GM12878 (cell line): ENCODE results near the gene YAP1. TPM values are rescaled to one million over a fixed set of nuclear protein-coding genes. Genes with fewer than 3 reads are reported as not detected.

Source experiments
- ATAC-seq: fragments of 200-7000 bp; cut with Tn5 transposase; 3 replicates; pipeline ENCODE4 v1.9.1; 2020; ENCODE audit warnings: mild to moderate bottlenecking, moderate library complexity
- BruUV-seq: library from RNA; stranded (reverse); fragments of 400-500 nt; replicated peaks from 2 replicates; lab custom pipeline; 2021; lab: Mats Ljungman, UMichigan
- CTCF ChIA-PET: fragments of 300-600 bp; sonication (Branson Sonifier 250); formaldehyde crosslinking; extraction: SDS; loops from one replicate; lab custom pipeline; 2021; ENCODE audit warnings: inconsistent platforms; lab: Yijun Ruan, JAX
- POLR2A ChIA-PET: fragments of 350-600 bp; formaldehyde crosslinking; extraction: SDS; loops from one replicate; lab custom pipeline; 2021; ENCODE audit warnings: inconsistent platforms; lab: Charles Lee
- RAD21 ChIA-PET: fragments of 300-600 bp; sonication (Branson Sonifier 250); formaldehyde crosslinking; loops from one replicate; lab custom pipeline; 2023; ENCODE audit warnings: antibody characterized with exemption; ENCODE audit not compliant: unreplicated experiment; lab: Charles Lee
- SMC1A ChIA-PET: fragments of 300-600 bp; sonication (Branson Sonifier 250); formaldehyde crosslinking; loops from one replicate; lab custom pipeline; 2023; ENCODE audit not compliant: unreplicated experiment, uncharacterized antibody; lab: Charles Lee
- DNase-seq: peaks from one replicate; pipeline ENCODE4 v3.0.0-alpha.2; 2011; ENCODE audit warnings: low read depth, low spot score
- FAIRE-seq: peaks from 3 replicates; lab custom pipeline; 2011; peaks lifted over from hg19 to GRCh38; lab: Jason Lieb, UNC
- H2AFZ ChIP-seq: 2 replicates; pipeline ENCODE4 v1.6.0; 2011; ENCODE audit warnings: low read depth, low read length, control low read depth; ENCODE audit not compliant: control insufficient read depth
- H3K27ac ChIP-seq: 2 replicates; pipeline ENCODE4 v1.5.1; 2011; ENCODE audit warnings: control low read depth; ENCODE audit not compliant: control insufficient read depth, insufficient read depth
- H3K27me3 ChIP-seq, 2 experiments: replicated peaks in 1 of 2; 2 replicates each; pipeline versions ENCODE4 v1.6.0 to v1.6.1; 2011; ENCODE audit warnings: low read length in 1 of 2; ENCODE audit not compliant: control insufficient read depth in 2 of 2, insufficient read depth in 2 of 2
- H3K36me3 ChIP-seq, 2 experiments: 2 replicates each; pipeline ENCODE4 v1.5.1; 2011; ENCODE audit warnings: low read length in 1 of 2; ENCODE audit not compliant: control insufficient read depth in 2 of 2, insufficient read depth in 2 of 2
- H3K4me1 ChIP-seq: 2 replicates; pipeline ENCODE4 v1.6.1; 2011; ENCODE audit warnings: mild to moderate bottlenecking, low read length, moderate library complexity, mixed read lengths; ENCODE audit not compliant: control insufficient read depth, insufficient read depth
- H3K4me2 ChIP-seq: 2 replicates; pipeline ENCODE4 v1.6.0; 2011; ENCODE audit warnings: control low read depth; ENCODE audit not compliant: control insufficient read depth, insufficient read depth
- H3K4me3 ChIP-seq: fragments of 200-600 bp; sonication (generic); 2 replicates; pipeline ENCODE4 v1.5.1; 2016
- H3K79me2 ChIP-seq: 2 replicates; pipeline ENCODE4 v1.6.0; 2011; ENCODE audit warnings: low read length; ENCODE audit not compliant: control insufficient read depth, insufficient read depth
- H3K9ac ChIP-seq: 2 replicates; pipeline ENCODE4 v1.8.0; 2011; ENCODE audit warnings: low read length, control low read depth, mixed read lengths; ENCODE audit not compliant: control insufficient read depth, insufficient read depth
- H3K9me3 ChIP-seq: replicated peaks from 3 replicates; pipeline ENCODE4 v1.5.1; 2011; ENCODE audit warnings: mild to moderate bottlenecking, low read length; ENCODE audit not compliant: control insufficient read depth, insufficient read depth
- H4K20me1 ChIP-seq: 2 replicates; pipeline ENCODE4 v1.6.0; 2011; ENCODE audit not compliant: control insufficient read depth, insufficient read depth
- BACH1 ChIP-seq: fragments of 450-650 bp; IDR thresholded peaks from 2 replicates; pipeline ENCODE4 v1.6.1; 2017; ENCODE audit warnings: mild to moderate bottlenecking, borderline replicate concordance
- CHD2 ChIP-seq: IDR thresholded peaks from 2 replicates; pipeline ENCODE4 v1.6.1; 2011; ENCODE audit warnings: low read depth, low read length, improper control_type of control experiment, borderline replicate concordance
- FOXK2 ChIP-seq: fragments of 450-650 bp; IDR thresholded peaks from 2 replicates; pipeline ENCODE4 v1.6.1; 2017; ENCODE audit warnings: mild to moderate bottlenecking, moderate library complexity
- IKZF1 ChIP-seq: fragments of 450-650 bp; conservative IDR thresholded peaks from 2 replicates; pipeline ENCODE4 v1.6.1; 2017; ENCODE audit warnings: antibody characterized with exemption, mild to moderate bottlenecking
- KDM1A ChIP-seq: fragments of 200-600 bp; sonication (generic); IDR thresholded peaks from 2 replicates; pipeline ENCODE4 v1.6.1; 2016; ENCODE audit warnings: borderline replicate concordance
- POLR2AphosphoS5 ChIP-seq: IDR thresholded peaks from 2 replicates; pipeline ENCODE4 v1.6.1; 2011; ENCODE audit warnings: mild to moderate bottlenecking, low read length, inconsistent platforms
- RBBP5 ChIP-seq: fragments of 200-600 bp; sonication (generic); conservative IDR thresholded peaks from 2 replicates; pipeline ENCODE4 v1.6.1; 2016
- RELA ChIP-seq: fragments of 450-650 bp; IDR thresholded peaks from 2 replicates; pipeline ENCODE4 v1.8.0; 2014; ENCODE audit warnings: borderline replicate concordance; ENCODE audit not compliant: partially characterized antibody
- SMARCA5 ChIP-seq: fragments of 450-650 bp; IDR thresholded peaks from 2 replicates; pipeline ENCODE4 v1.6.1; 2017; ENCODE audit warnings: mild to moderate bottlenecking
- SPI1 ChIP-seq: IDR thresholded peaks from 2 replicates; pipeline ENCODE4 v1.6.1; 2011; ENCODE audit warnings: low read depth, mild to moderate bottlenecking, low read length, moderate library complexity, borderline replicate concordance; ENCODE audit not compliant: insufficient read depth
- SRF ChIP-seq, 2 experiments: IDR thresholded peaks; 2 replicates each; pipeline ENCODE4 v1.6.1; 2011; ENCODE audit warnings: low read depth in 2 of 2, low read length in 2 of 2, mild to moderate bottlenecking in 1 of 2, moderate library complexity in 1 of 2
- ZNF274 ChIP-seq: IDR thresholded peaks from one replicate; pipeline ENCODE4 v1.8.0; 2011; ENCODE audit not compliant: insufficient read length, insufficient read depth
- ZNF384 ChIP-seq: IDR thresholded peaks from 2 replicates; pipeline ENCODE4 v1.6.1; 2012; ENCODE audit warnings: low read depth, mild to moderate bottlenecking, low read length, improper control_type of control experiment, borderline replicate concordance
- ZSCAN29 ChIP-seq: fragments of 450-650 bp; IDR thresholded peaks from 2 replicates; pipeline ENCODE4 v1.6.1; 2017; ENCODE audit warnings: mild to moderate bottlenecking, moderate library complexity
- WGBS: methylation state at CpG from one replicate; pipeline ENCODE4 v1.1.6; 2016; ENCODE audit warnings: low lambda C conversion rate; ENCODE audit not compliant: insufficient replicate concordance, insufficient coverage; ENCODE audit errors: missing lambda C conversion rate; 5-methylcytosine and 5-hydroxymethylcytosine counted together
- in situ Hi-C: fragments of 300-500 bp; cut with MboI; formaldehyde crosslinking; loops from 9 replicates; pipeline ENCODE4 v1.14.3; 2018; ENCODE audit warnings: mixed read lengths
- intact Hi-C: fragments of 100-400 bp; cut with micrococcal nuclease; formaldehyde crosslinking; loops from one replicate; pipeline ENCODE4 v1.14.2; 2022; ENCODE audit not compliant: unreplicated experiment
- polyA plus RNA-seq, 11 experiments: library from polyadenylated mRNA; depleted of rRNA in 4 of 11; unstranded in 6 of 11; stranded (reverse) in 5 of 11; fragments of >200 nt; fragmentation: Nextera tagmentation in 4 of 11; fragmentation: Illumina TruSeq in 1 of 11; extraction: Ambion mirVana in 4 of 11; extraction: Trizol in 1 of 11; gene quantifications; 1 replicate in 1 of 11; 2 replicates in 10 of 11; pipeline versions ENCODE4 v1.2.1 to v1.2.3, GENCODE V29; 2011 to 2016; ENCODE audit warnings: inconsistent platforms in 2 of 11, missing spikeins in 2 of 11, low read depth in 1 of 11
- total RNA-seq, 4 experiments: library from RNA; depleted of rRNA in 3 of 4; stranded (reverse); fragments of >200 nt in 3 of 4; fragmentation: Illumina TruSeq in 1 of 4; extraction: Trizol in 1 of 4; gene quantifications; 2 replicates each; pipeline versions ENCODE4 v1.2.1 to v1.2.3, GENCODE V29; 2013 to 2021
- TF ChIP-seq, protein P1 (sequence below): fragments of 450-650 bp; IDR thresholded peaks from 2 replicates; pipeline ENCODE4 v1.6.1; 2017; ENCODE audit warnings: borderline replicate concordance
- TF ChIP-seq, protein P2 (sequence below): IDR thresholded peaks from 2 replicates; pipeline ENCODE4 v1.6.1; 2012; ENCODE audit warnings: mild to moderate bottlenecking, low read depth, low read length
- TF ChIP-seq, protein P3 (sequence below): fragments of 450-650 bp; IDR thresholded peaks from 2 replicates; pipeline ENCODE4 v1.6.1; 2016; ENCODE audit warnings: mild to moderate bottlenecking

The YAP1 gene
- total and polyA plus RNA-seq, 10 of the 15 experiments (the other 5 are each of a cell fraction or from before 2014, with no cell fraction given): 0.03 to 0.33 (median 0.10) TPM; not detected in 6

DNA sequence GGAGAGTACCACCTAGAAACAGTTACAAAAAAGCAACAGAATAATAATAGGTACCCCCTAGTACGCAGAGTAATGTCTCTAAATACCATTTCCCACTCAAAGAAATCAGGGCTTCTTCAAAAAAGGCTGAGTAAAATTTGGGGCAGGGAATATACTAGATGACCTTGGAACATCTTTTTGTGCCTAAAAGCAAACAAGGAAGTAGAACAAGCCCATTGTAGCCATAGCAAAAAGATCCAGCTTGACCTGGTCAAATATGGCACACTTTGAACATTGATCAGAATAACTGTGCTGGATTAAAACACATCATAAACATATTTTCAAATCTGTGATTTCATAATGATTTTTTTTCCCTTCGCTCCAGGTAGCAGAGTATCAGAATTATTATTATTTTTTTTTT lies 91.5 kb downstream of the YAP1 start:
- POLR2A ChIA-PET: no interaction called here

More for the DNA sequence above, 91.5 kb downstream of the YAP1 start:
- RAD21 ChIA-PET: no interaction called here
- Histone ChIP-seq H3K4me2 (no peak overlapping the region), H3K27ac (no peak overlapping the region), H3K9ac (no peak overlapping the region), H2AFZ (no peak overlapping the region), H3K9me3 (no peaks in the 10 kb centered on the region), H3K4me3 (no peak overlapping the region), H3K4me1 (no peaks in the 10 kb centered on the region), H3K36me3 (no peaks in the 10 kb centered on the region), H3K79me2 (no peaks in the 10 kb centered on the region), H4K20me1 (no peaks in the 10 kb centered on the region), H3K27me3 (peaks cover 0 to 3% of the 10 kb centered on the region in 2 experiments; a peak in 1 of 4 replicates)
- DNase-seq (no peak), ATAC-seq (no peak), FAIRE-seq (no peak)
- CTCF ChIA-PET: no interaction called here
- SMC1A ChIA-PET: no interaction called here
- intact Hi-C loops: no loop called here
- TF ChIP-seq RBBP5 (no peak), ZNF274 (no peak), SMARCA5 (no peak), SRF (IDR thresholded peaks at IDR 0.05; ENCODE audit: low read depth in 2 of 2, low read length in 2 of 2) (no peak), ZNF384 (no peak), POLR2AphosphoS5 (no peak), CHD2 (no peak), IKZF1 (no peak), ZSCAN29 (no peak), RELA (no peak), BACH1 (no peak), KDM1A (no peak), FOXK2 (no peak), SPI1 (no peak)
- TF ChIP-seq, protein P1, sequence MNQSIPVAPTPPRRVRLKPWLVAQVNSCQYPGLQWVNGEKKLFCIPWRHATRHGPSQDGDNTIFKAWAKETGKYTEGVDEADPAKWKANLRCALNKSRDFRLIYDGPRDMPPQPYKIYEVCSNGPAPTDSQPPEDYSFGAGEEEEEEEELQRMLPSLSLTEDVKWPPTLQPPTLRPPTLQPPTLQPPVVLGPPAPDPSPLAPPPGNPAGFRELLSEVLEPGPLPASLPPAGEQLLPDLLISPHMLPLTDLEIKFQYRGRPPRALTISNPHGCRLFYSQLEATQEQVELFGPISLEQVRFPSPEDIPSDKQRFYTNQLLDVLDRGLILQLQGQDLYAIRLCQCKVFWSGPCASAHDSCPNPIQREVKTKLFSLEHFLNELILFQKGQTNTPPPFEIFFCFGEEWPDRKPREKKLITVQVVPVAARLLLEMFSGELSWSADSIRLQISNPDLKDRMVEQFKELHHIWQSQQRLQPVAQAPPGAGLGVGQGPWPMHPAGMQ: no peak
- TF ChIP-seq, protein P2, sequence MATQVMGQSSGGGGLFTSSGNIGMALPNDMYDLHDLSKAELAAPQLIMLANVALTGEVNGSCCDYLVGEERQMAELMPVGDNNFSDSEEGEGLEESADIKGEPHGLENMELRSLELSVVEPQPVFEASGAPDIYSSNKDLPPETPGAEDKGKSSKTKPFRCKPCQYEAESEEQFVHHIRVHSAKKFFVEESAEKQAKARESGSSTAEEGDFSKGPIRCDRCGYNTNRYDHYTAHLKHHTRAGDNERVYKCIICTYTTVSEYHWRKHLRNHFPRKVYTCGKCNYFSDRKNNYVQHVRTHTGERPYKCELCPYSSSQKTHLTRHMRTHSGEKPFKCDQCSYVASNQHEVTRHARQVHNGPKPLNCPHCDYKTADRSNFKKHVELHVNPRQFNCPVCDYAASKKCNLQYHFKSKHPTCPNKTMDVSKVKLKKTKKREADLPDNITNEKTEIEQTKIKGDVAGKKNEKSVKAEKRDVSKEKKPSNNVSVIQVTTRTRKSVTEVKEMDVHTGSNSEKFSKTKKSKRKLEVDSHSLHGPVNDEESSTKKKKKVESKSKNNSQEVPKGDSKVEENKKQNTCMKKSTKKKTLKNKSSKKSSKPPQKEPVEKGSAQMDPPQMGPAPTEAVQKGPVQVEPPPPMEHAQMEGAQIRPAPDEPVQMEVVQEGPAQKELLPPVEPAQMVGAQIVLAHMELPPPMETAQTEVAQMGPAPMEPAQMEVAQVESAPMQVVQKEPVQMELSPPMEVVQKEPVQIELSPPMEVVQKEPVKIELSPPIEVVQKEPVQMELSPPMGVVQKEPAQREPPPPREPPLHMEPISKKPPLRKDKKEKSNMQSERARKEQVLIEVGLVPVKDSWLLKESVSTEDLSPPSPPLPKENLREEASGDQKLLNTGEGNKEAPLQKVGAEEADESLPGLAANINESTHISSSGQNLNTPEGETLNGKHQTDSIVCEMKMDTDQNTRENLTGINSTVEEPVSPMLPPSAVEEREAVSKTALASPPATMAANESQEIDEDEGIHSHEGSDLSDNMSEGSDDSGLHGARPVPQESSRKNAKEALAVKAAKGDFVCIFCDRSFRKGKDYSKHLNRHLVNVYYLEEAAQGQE: no peak
- TF ChIP-seq, protein P3, sequence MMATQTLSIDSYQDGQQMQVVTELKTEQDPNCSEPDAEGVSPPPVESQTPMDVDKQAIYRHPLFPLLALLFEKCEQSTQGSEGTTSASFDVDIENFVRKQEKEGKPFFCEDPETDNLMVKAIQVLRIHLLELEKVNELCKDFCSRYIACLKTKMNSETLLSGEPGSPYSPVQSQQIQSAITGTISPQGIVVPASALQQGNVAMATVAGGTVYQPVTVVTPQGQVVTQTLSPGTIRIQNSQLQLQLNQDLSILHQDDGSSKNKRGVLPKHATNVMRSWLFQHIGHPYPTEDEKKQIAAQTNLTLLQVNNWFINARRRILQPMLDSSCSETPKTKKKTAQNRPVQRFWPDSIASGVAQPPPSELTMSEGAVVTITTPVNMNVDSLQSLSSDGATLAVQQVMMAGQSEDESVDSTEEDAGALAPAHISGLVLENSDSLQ: no peak
- no TSS peak for BruUV-seq
- 41% methylated on average over 2 of the region's 2 CpGs for WGBS
- in situ Hi-C loops: no loop called here
